B cell (primary cell): Measurements from ENCODE around the gene RAD51B. TPM values are rescaled to one million over a fixed set of nuclear protein-coding genes. Genes with fewer than 3 reads are reported as not detected.

Source experiments
- ATAC-seq: fragments of 200-7000 bp; cut with Tn5 transposase; one replicate; pipeline ENCODE4 v1.10.0; 2021; ENCODE audit warnings: low read depth, mild to moderate bottlenecking, moderate number of reproducible peaks, moderate library complexity
- CTCF ChIA-PET: fragments of 350-600 bp; sonication (Branson Sonifier 250); formaldehyde crosslinking; loops from one replicate; lab custom pipeline; 2021; ENCODE audit warnings: antibody characterized with exemption, inconsistent platforms; lab: Charles Lee
- POLR2A ChIA-PET: fragments of 350-600 bp; sonication (Branson Sonifier 250); formaldehyde crosslinking; loops from one replicate; lab custom pipeline; 2021; ENCODE audit warnings: antibody characterized with exemption; lab: Charles Lee
- DNase-seq: peaks from one replicate; pipeline ENCODE4 v3.0.0; 2013
- H2AFZ ChIP-seq: 2 replicates; pipeline ENCODE4 v1.6.1; 2012; ENCODE audit warnings: mild to moderate bottlenecking, low read depth, low read length; ENCODE audit not compliant: insufficient read depth, poor library complexity, severe bottlenecking
- H3K27ac ChIP-seq, 2 donors: 1 replicate in 1 of 2; 2 replicates in 1 of 2; pipeline ENCODE4 v1.5.1; 2012 to 2013; ENCODE audit warnings: low read length in 2 of 2, mild to moderate bottlenecking in 2 of 2, moderate library complexity in 1 of 2
- H3K27me3 ChIP-seq, 4 experiments: fragments of 200-600 bp in 1 of 4; sonication (generic) in 1 of 4; replicated peaks in 1 of 4; 1 replicate in 2 of 4; 2 replicates in 2 of 4; pipeline versions ENCODE4 v1.6.1 to v1.7.0; 2013 to 2016; ENCODE audit warnings: low read length in 3 of 4, mild to moderate bottlenecking in 2 of 4, mixed read lengths in 1 of 4, moderate library complexity in 1 of 4; ENCODE audit not compliant: insufficient read depth in 4 of 4, control insufficient read depth in 3 of 4; ENCODE audit errors: control extremely low read depth in 1 of 4
- H3K36me3 ChIP-seq, 2 experiments: replicated peaks in 1 of 2; 1 replicate in 1 of 2; 2 replicates in 1 of 2; pipeline versions ENCODE4 v1.6.1 to v1.7.1; 2013; ENCODE audit warnings: low read length in 1 of 2; ENCODE audit not compliant: insufficient read depth in 2 of 2, control insufficient read depth in 1 of 2; ENCODE audit errors: control extremely low read depth in 1 of 2, extremely low read depth in 1 of 2
- H3K4me1 ChIP-seq, 2 donors: fragments of 200-600 bp in 1 of 2; sonication (generic) in 1 of 2; 1 replicate in 1 of 2; 2 replicates in 1 of 2; pipeline versions ENCODE4 v1.5.1 to v1.6.1; 2013 to 2017; ENCODE audit warnings: low read length in 2 of 2; ENCODE audit not compliant: control insufficient read depth in 2 of 2, insufficient read depth in 2 of 2
- H3K4me2 ChIP-seq: replicated peaks from 2 replicates; pipeline ENCODE3; 2012; ENCODE audit warnings: mild to moderate bottlenecking, low read depth, low read length; ENCODE audit not compliant: poor library complexity, severe bottlenecking
- H3K4me3 ChIP-seq, 5 experiments: fragments of 200-600 bp in 1 of 5; sonication (generic) in 1 of 5; 1 replicate in 3 of 5; 2 replicates in 2 of 5; pipeline versions ENCODE4 v1.5.1 to v1.7.0; 2011 to 2016; ENCODE audit warnings: low read length in 4 of 5, mild to moderate bottlenecking in 4 of 5, low read depth in 2 of 5, control low read depth in 1 of 5, moderate library complexity in 1 of 5; ENCODE audit not compliant: insufficient read depth in 1 of 5; ENCODE audit errors: control extremely low read depth in 1 of 5, extremely low read depth in 1 of 5
- H3K79me2 ChIP-seq: fragments of 200-600 bp; sonication (generic); one replicate; pipeline ENCODE4 v1.6.0; 2016; ENCODE audit warnings: low read length; ENCODE audit not compliant: control insufficient read depth, insufficient read depth
- H3K9ac ChIP-seq: fragments of 200-600 bp; sonication (generic); 2 replicates; pipeline ENCODE4 v1.6.1; 2017; ENCODE audit warnings: mild to moderate bottlenecking, low read length, moderate library complexity
- H3K9me3 ChIP-seq, 3 donors: one replicate each; pipeline versions ENCODE4 v1.6.1 to v1.7.1; 2013; ENCODE audit warnings: low read length in 2 of 3; ENCODE audit not compliant: control insufficient read depth in 2 of 3, insufficient read depth in 1 of 3; ENCODE audit errors: control extremely low read depth in 1 of 3
- H4K20me1 ChIP-seq: 2 replicates; pipeline ENCODE4 v1.6.0; 2012; ENCODE audit warnings: mild to moderate bottlenecking, low read length; ENCODE audit not compliant: insufficient read depth, control insufficient read depth, poor library complexity, severe bottlenecking
- H3K27ac Mint-ChIP-seq: one replicate; pipeline ENCODE4 v1.8.0; 2021; ENCODE audit warnings: mixed read lengths
- H3K27me3 Mint-ChIP-seq: one replicate; pipeline ENCODE4 v1.8.0; 2021; ENCODE audit warnings: mixed read lengths
- H3K4me1 Mint-ChIP-seq: one replicate; pipeline ENCODE4 v1.8.0; 2021; ENCODE audit warnings: mixed read lengths
- H3K4me3 Mint-ChIP-seq: one replicate; pipeline ENCODE4 v1.8.0; 2021; ENCODE audit warnings: mixed read lengths
- H3K9me3 Mint-ChIP-seq: one replicate; pipeline ENCODE4 v1.8.0; 2022; ENCODE audit warnings: mixed read lengths; ENCODE audit not compliant: insufficient read depth
- CTCF ChIP-seq: fragments of 200-600 bp; IDR thresholded peaks from one replicate; pipeline ENCODE4 v1.8.0; 2022; ENCODE audit warnings: antibody characterized with exemption, mild to moderate bottlenecking
- EZH2 ChIP-seq: IDR thresholded peaks from 2 replicates; pipeline ENCODE4 v1.6.1; 2012; ENCODE audit warnings: borderline replicate concordance, low read depth, mild to moderate bottlenecking, moderate library complexity, low read length; ENCODE audit not compliant: insufficient read depth, poor library complexity, severe bottlenecking
- WGBS: methylation state at CpG from one replicate; pipeline ENCODE4 v1.1.5; 2013; ENCODE audit warnings: missing lambda C conversion rate; ENCODE audit not compliant: insufficient coverage; 5-methylcytosine and 5-hydroxymethylcytosine counted together
- intact Hi-C: fragments of 100-400 bp; cut with micrococcal nuclease; formaldehyde crosslinking; loops from one replicate; pipeline ENCODE4 v1.10.0; 2022
- polyA plus RNA-seq: library from polyadenylated mRNA; depleted of rRNA; stranded (reverse); fragments of >200 nt; gene quantifications from 2 replicates; pipeline ENCODE4 v1.2.3, GENCODE V29; 2012
- total RNA-seq, 2 donors: library from RNA; stranded (reverse); fragments of 120-200 nt in 1 of 2; gene quantifications; 1 replicate in 1 of 2; 2 replicates in 1 of 2; pipeline versions ENCODE4 v1.2.3 to v1.2.4, GENCODE V29; 2013 to 2022

Gene RAD51B
- total and polyA plus RNA-seq, 2 donors (not counting 1 experiment from before 2014, with no cell fraction given): 6.5 to 60.6 TPM

DNA sequence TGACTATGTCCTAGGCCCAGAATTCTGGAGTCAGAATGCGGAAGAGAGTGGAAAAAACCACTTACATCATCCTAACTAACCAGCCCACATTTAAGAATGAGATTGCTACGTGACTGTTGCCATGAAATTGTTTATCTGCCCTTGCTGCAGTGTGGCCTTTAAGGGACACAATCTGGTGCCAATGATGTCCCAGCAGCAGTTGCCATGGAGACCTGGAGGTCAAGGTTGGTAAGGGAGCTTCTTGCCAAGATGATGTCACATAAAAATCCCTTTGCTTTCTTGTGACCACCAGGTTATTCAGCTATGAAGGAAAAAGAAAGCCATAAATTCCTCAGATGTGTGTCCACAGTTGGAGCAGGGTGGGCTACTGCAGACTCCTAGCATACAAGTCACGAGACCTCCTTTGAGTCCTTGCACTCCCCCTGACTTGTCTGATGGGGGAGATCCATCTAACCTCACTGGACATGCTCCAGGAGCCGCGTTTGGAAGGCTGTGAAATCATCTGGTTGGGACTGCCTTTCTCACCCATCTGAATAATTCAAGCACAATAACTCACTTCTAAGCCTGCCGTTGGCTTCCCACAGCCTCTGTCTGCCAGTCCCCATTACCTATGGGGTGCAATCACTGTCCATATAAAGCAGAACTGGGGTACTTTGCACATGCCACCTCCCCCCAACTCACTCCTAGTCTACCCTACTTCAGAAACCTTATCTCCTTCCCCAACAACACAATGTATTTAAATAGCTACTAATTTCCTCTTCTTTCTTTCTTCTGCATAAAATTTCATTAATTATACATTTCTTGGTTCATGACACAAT is 807.7 kb downstream of the RAD51B start:
- Histone ChIP-seq H3K27ac (no peak overlapping the region), H3K9me3 (peaks cover 0 to 6% (median 0%) of the 10 kb centered on the region in 3 donors), H3K79me2 (no peaks in the 10 kb centered on the region), H3K27me3 (no peaks in the 10 kb centered on the region), H3K9ac (no peak overlapping the region), H4K20me1 (no peaks in the 10 kb centered on the region), H3K4me1 (peaks cover 13 to 32% of the 10 kb centered on the region in 2 donors), H3K4me3 (no peak overlapping the region), H3K36me3 (no peaks in the 10 kb centered on the region), H3K4me2 (peak overlapping the region; percentile 87), H2AFZ (no peak overlapping the region)
- TF ChIP-seq EZH2 (no peak), CTCF (no peak)
- Mint-ChIP-seq H3K9me3 (no peaks in the 10 kb centered on the region), H3K27me3 (no peaks in the 10 kb centered on the region), H3K4me1 (peaks cover 24% of the 10 kb centered on the region), H3K4me3 (no peak overlapping the region), H3K27ac (no peak overlapping the region)
- ChIA-PET POLR2A (interaction anchor here (0.6 to 1.2 kb wide), 3 partner anchors 17 to 148 kb away, joined by 3 to 8 read pairs (median 4); no protein-coding TSS in a partner anchor), CTCF (interaction anchor here (1.1 kb wide), 1 partner anchor 189 kb away, joined by 3 read pairs; no protein-coding TSS in a partner anchor)
- intact Hi-C loops: loop anchor here (5.0 kb wide), 1 partner anchor 60 kb away; no protein-coding TSS in a partner anchor
- ATAC-seq (no peak), DNase-seq (no peak)
- 100% methylated on average over 3 of the region's 6 CpGs for WGBS
